ENCODE results near the gene ADSL. TPM values are rescaled to one million over a fixed set of nuclear protein-coding genes. Genes with fewer than 3 reads are reported as not detected.

Gene ADSL
- total RNA-seq, 4 donors from 2014 or later = 36.1 to 71.8 (median 58.1) TPM

GRCh38 chr22:40363059-40363458, 16.8 kb downstream of the ADSL start:
- no peaks in the 10 kb centered on the region for H3K27me3 ChIP-seq
- no peaks in the 10 kb centered on the region for H3K9me3 ChIP-seq
- WGBS, 2 donors = 66 to 70% methylated on average over 3 of the region's 3 CpGs
- H3K36me3 ChIP-seq = peaks cover 3 to 100% (median 62%) of the 10 kb centered on the region in 3 donors
- H3K4me3 ChIP-seq = no peak overlapping the region
- DNase-seq (ENCODE audit: low spot score in 2 of 2) = no peak
- no peak for TF ChIP-seq POLR2A (IDR thresholded peaks at IDR 0.05)
- H3K27ac ChIP-seq = no peak overlapping the region
- H3K4me1 ChIP-seq = no peaks in the 10 kb centered on the region

DNA sequence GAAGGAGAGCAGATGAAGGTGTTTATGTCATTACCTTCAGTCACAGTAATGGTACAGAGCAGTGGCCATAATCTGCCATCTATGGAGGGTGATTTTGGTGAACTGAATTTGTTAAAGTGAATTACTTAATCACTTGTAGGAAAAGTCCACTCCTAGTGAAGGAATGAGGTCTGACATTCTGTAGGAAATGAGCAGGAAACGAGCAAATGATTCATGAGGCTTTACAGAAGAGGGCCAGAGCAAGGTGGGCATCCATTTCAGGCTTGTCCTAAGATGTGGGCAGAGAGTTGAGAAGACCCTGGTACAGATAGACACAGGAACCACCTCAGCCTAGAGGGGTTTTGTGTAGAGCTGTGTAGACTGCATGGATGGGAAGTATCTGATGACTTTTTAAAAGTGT, 18.1 kb downstream of the ADSL start:
- WGBS, 2 donors = 86 to 92% methylated on average over 1 of the region's 1 CpG
- Histone ChIP-seq H3K36me3 (peaks cover 3 to 94% (median 56%) of the 10 kb centered on the region in 3 donors), H3K27ac (no peak overlapping the region)

DNA sequence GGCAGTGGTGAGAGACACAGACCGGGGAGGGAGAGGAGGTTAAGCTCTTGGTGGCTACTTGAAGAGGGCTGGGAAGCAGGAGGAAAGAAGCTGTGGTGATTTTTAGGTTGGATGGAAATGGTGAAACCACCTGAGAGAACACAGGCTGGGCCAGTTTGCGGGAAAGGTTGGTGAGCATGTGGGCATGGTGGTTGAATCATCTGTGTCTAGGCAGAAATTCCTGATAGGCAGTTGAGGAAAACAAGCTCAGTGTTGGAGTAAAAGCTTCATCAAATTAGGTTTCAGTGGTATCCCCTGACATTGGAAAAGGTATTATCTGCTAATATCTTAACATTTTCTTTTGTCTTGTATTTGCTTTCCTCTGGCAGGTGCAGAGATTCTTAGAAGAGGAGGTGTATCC, 19.8 kb downstream of the ADSL start:
- no peaks in the 10 kb centered on the region for H3K27me3 ChIP-seq
- no peak overlapping the region for H3K27ac ChIP-seq
- WGBS, 2 donors = 91 to 95% methylated on average over 2 of the region's 2 CpGs
- H3K36me3 ChIP-seq = peaks cover 3 to 77% (median 44%) of the 10 kb centered on the region in 3 donors
- TF ChIP-seq EP300 (IDR thresholded peaks at IDR 0.05) = no peak
- no peak for TF ChIP-seq CTCF (IDR thresholded peaks at IDR 0.05)
- no peak for TF ChIP-seq POLR2A (IDR thresholded peaks at IDR 0.05)
- H3K4me3 ChIP-seq = no peak overlapping the region
- no peak for DNase-seq (ENCODE audit: low spot score in 2 of 2)
- H3K4me1 ChIP-seq = peaks cover 0 to 2% (median under 1%) of the 10 kb centered on the region in 4 donors
- H3K9me3 ChIP-seq = no peaks in the 10 kb centered on the region

More for the DNA sequence above, 18.1 kb downstream of the ADSL start:
- DNase-seq (ENCODE audit: low spot score in 2 of 2) = no peak
- H3K27me3 ChIP-seq = no peaks in the 10 kb centered on the region
- TF ChIP-seq EP300 (IDR thresholded peaks at IDR 0.05) (no peak), CTCF (IDR thresholded peaks at IDR 0.05) (no peak), POLR2A (IDR thresholded peaks at IDR 0.05) (no peak)
- no peaks in the 10 kb centered on the region for H3K4me1 ChIP-seq
- no peak overlapping the region for H3K4me3 ChIP-seq
- H3K9me3 ChIP-seq = no peaks in the 10 kb centered on the region

- Histone ChIP-seq H3K9me3 (no peaks in the 10 kb centered on the region), H3K27ac (no peak overlapping the region), H3K4me1 (peaks cover 0 to 13% (median 1%) of the 10 kb centered on the region in 4 donors), H3K4me3 (no peak overlapping the region), H3K36me3 (peaks cover 0 to 64% (median 32%) of the 10 kb centered on the region in 3 donors), H3K27me3 (no peaks in the 10 kb centered on the region)
- no peak for DNase-seq (ENCODE audit: low spot score in 2 of 2)
- 73 to 75% methylated on average over 6 of the region's 6 CpGs for WGBS, 2 donors
- TF ChIP-seq POLR2A (IDR thresholded peaks at IDR 0.05) (no peak), EP300 (IDR thresholded peaks at IDR 0.05) (no peak), CTCF (IDR thresholded peaks at IDR 0.05) (no peak)
These were observed 21.0 kb downstream of the ADSL start for GRCh38 chr22:40367342-40367741.

DNA sequence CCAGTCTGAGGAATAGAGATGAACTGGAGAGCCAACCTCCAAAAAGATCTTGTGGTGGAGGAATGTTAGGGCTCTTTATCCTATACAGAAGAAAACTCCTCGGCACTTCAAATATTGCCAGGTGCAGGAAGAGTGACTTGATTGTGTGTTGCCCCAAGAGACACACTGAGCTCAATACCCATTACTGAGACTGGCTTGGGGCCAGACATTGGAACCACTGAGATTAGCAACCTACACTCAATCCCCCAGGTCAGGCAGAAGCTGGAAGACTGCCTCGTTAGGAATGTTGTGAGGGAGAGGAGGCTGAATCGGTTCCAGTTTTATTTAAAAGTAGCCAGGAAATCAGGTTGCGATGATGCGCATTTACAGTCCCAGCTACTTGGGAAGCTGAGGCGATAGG, 21.7 kb downstream of the ADSL start:
- DNase-seq (ENCODE audit: low spot score in 2 of 2) = no peak
- Histone ChIP-seq H3K9me3 (no peaks in the 10 kb centered on the region), H3K4me1 (peaks cover 0 to 19% (median 2%) of the 10 kb centered on the region in 4 donors), H3K27me3 (no peaks in the 10 kb centered on the region), H3K36me3 (peaks cover 0 to 58% (median 25%) of the 10 kb centered on the region in 3 donors), H3K27ac (no peak overlapping the region), H3K4me3 (no peak overlapping the region)
- 71 to 73% methylated on average over 6 of the region's 6 CpGs for WGBS, 2 donors
- TF ChIP-seq EP300 (IDR thresholded peaks at IDR 0.05) (no peak), POLR2A (IDR thresholded peaks at IDR 0.05) (no peak), CTCF (IDR thresholded peaks at IDR 0.05) (no peak)

GRCh38 chr22:40368836-40369235, 22.5 kb downstream of the ADSL start:
- TF ChIP-seq POLR2A (IDR thresholded peaks at IDR 0.05) (no peak), EP300 (IDR thresholded peaks at IDR 0.05) (no peak), CTCF (IDR thresholded peaks at IDR 0.05) (no peak)
- WGBS, 2 donors = 85 to 89% methylated on average over 3 of the region's 3 CpGs

More at GRCh38 chr22:40368836-40369235, 22.5 kb downstream of the ADSL start:
- Histone ChIP-seq H3K4me3 (no peak overlapping the region), H3K27me3 (no peaks in the 10 kb centered on the region), H3K4me1 (peaks cover 0 to 22% (median 5%) of the 10 kb centered on the region in 4 donors), H3K36me3 (peaks cover 0 to 50% (median 21%) of the 10 kb centered on the region in 3 donors), H3K9me3 (no peaks in the 10 kb centered on the region), H3K27ac (no peak overlapping the region)
- no peak for DNase-seq (ENCODE audit: low spot score in 2 of 2)

All from tibial nerve (tissue), 4 donors.